Pons (tissue), 1 donor: ENCODE measurements around the gene AEBP2.
"Not testable (repeated sequence)": the region's sequence is repeated elsewhere in the genome, so short reads cannot be mapped to it uniquely, and the experiment has no call there.

ENCODE experiments used
- DNase-seq: peaks from one replicate; pipeline ENCODE4 v3.0.0-alpha.2; 2016; ENCODE audit warnings: low spot score

AEBP2 gene

GRCh38 chr12:19421503-19422282 lies 17.6 kb upstream of the AEBP2 start:
- DNase-seq: no peak

- no peak for DNase-seq
These were observed 15.9 kb upstream of the AEBP2 start for GRCh38 chr12:19423166-19423930.

GRCh38 chr12:19428246-19428645 lies 11.0 kb upstream of the AEBP2 start:
- DNase-seq: no peak

GRCh38 chr12:19429491-19429890 lies 9.8 kb upstream of the AEBP2 start:
- DNase-seq: not testable (repeated sequence)

GRCh38 chr12:19430988-19431387 lies 8.3 kb upstream of the AEBP2 start:
- no peak for DNase-seq

GRCh38 chr12:19431407-19432308 lies 7.6 kb upstream of the AEBP2 start:
- no peak for DNase-seq

GRCh38 chr12:19432309-19433170 lies 6.8 kb upstream of the AEBP2 start:
- no peak for DNase-seq

- no peak for DNase-seq
These were observed 4.8 kb upstream of the AEBP2 start for GRCh38 chr12:19434538-19434937.

- no peak for DNase-seq
These were observed 3.3 kb upstream of the AEBP2 start for GRCh38 chr12:19435831-19436497.

GRCh38 chr12:19436931-19437330 lies 2.4 kb upstream of the AEBP2 start:
- no peak for DNase-seq

- peak; percentile 25 for DNase-seq
These were observed 1.3 kb upstream of the AEBP2 start for GRCh38 chr12:19437996-19438395.

GRCh38 chr12:19440019-19440858 lies 947 bp downstream of the AEBP2 start:
- peak; percentile 63 for DNase-seq

- no peak for DNase-seq
These were observed 1.6 kb downstream of the AEBP2 start for GRCh38 chr12:19440916-19441315.

GRCh38 chr12:19443585-19443984 lies 4.3 kb downstream of the AEBP2 start:
- DNase-seq: no peak

GRCh38 chr12:19444097-19444496 lies 4.8 kb downstream of the AEBP2 start:
- no peak for DNase-seq

GRCh38 chr12:19447386-19447785 lies 8.1 kb downstream of the AEBP2 start:
- DNase-seq: no peak

- no peak for DNase-seq
These were observed 10.5 kb downstream of the AEBP2 start for GRCh38 chr12:19449814-19450213.

GRCh38 chr12:19450362-19450761 lies 11.1 kb downstream of the AEBP2 start:
- DNase-seq: no peak

- no peak for DNase-seq
These were observed 11.9 kb downstream of the AEBP2 start for GRCh38 chr12:19451196-19451595.

- no peak for DNase-seq
These were observed 14.7 kb downstream of the AEBP2 start for GRCh38 chr12:19453961-19454360.
